ENCODE data around the gene CPNE4.
A peak's percentile ranks its signal among the peaks of the same experiment; 100 is the strongest.

Gene CPNE4

DNA sequence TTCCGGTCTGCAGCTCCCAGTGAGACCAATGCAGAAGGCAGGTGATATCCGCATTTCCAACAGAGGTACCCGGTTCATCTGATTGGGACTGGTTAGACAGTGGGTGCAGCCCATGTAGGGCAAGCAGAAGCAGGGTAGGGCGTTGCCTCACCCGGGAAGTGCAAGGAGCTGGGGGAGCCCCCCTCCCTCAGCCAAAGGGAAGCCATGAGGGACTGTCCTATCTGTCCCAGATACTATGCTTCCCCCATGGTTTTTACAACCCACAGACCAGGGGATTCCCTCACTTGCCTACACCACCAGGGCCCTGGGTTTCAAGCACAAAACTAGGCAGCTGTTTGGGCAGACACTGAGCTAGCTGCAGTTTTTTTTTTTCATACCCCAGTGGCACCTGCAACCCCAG lies 71.8 kb downstream of the CPNE4 start:
- FAIRE-seq = no peak
- TF ChIP-seq POLR2A (IDR thresholded peaks at IDR 0.05; ENCODE audit: low read depth, low read length) = no peak
- DNase-seq (ENCODE audit: insufficient read length, low spot score) = no peak

DNA sequence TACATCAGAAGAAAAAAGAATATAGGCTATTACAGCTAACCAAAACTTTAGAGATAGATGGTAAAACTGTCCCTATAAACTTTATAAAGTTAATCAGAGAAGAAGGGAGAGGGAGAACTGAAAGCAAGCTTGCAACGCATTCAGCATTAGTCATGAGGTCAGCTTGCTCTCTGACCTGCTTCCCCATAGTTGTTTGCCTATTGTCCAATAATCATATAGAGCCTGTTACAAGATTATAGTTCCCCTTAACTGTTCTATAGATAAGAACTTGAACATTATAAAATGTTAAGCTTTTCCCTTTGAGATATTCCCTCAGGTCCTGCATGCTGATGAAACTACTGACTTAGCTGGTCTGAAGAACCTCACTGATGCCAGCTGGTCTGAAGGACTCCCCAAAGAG lies 74.5 kb downstream of the CPNE4 start:
- FAIRE-seq = no peak
- TF ChIP-seq POLR2A (IDR thresholded peaks at IDR 0.05; ENCODE audit: low read depth, low read length) = no peak

DNA sequence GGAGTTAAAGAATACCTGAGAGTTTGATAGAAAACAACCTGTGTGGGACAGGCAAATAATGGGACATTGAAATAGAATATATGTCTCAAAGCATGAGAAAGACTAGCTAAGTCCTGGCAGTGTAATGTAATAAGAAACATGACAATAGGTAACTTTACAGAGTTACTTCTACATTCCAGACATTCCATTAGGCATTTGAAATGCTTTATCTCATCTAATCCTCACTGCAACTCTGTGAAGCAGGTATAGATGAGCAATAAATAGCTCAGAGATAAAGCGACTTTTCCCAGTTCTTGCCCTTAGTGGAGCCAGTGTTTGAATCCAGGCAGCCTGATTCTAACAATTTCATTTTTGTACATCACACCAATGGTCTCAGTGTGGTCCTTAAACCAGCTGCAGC lies 76.8 kb downstream of the CPNE4 start:
- FAIRE-seq (no peak), DNase-seq (ENCODE audit: insufficient read length, low spot score) (no peak)

More for the DNA sequence above, 74.5 kb downstream of the CPNE4 start:
- no peak for DNase-seq (ENCODE audit: insufficient read length, low spot score)

DNA sequence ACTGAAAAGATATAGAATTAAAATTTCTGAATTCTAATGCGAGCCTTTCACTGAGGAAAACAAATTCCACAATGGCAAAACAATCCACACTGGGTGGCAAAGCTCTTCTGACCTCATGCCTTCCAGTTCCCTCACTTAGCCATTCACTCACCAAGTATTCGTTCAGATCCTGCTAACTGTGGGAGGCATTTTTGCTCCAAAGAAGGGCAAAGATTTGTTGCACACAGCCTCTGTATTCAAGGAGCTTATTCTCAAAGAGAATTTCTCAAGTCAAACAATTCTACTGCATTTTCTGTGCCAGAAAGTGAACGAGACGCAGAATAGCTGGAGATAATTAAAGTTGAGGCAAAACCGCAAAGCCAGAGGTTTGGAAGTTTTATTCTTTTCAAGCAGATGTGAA lies 77.3 kb downstream of the CPNE4 start:
- no peak for FAIRE-seq

More for the DNA sequence above, 76.8 kb downstream of the CPNE4 start:
- no peak for TF ChIP-seq POLR2A (IDR thresholded peaks at IDR 0.05; ENCODE audit: low read depth, low read length)

GRCh38 chr3:131948806-131949205 lies 86.0 kb downstream of the CPNE4 start:
- TF ChIP-seq POLR2A (IDR thresholded peaks at IDR 0.05; ENCODE audit: low read depth, low read length) = no peak
- no peak for FAIRE-seq

More for the DNA sequence above, 77.3 kb downstream of the CPNE4 start:
- TF ChIP-seq POLR2A (IDR thresholded peaks at IDR 0.05; ENCODE audit: low read depth, low read length) = no peak
- no peak for DNase-seq (ENCODE audit: insufficient read length, low spot score)

GRCh38 chr3:131944676-131945075 lies 90.1 kb downstream of the CPNE4 start:
- FAIRE-seq (no peak), DNase-seq (ENCODE audit: insufficient read length, low spot score) (no peak)

More at GRCh38 chr3:131948806-131949205, 86.0 kb downstream of the CPNE4 start:
- no peak for DNase-seq (ENCODE audit: insufficient read length, low spot score)

DNA sequence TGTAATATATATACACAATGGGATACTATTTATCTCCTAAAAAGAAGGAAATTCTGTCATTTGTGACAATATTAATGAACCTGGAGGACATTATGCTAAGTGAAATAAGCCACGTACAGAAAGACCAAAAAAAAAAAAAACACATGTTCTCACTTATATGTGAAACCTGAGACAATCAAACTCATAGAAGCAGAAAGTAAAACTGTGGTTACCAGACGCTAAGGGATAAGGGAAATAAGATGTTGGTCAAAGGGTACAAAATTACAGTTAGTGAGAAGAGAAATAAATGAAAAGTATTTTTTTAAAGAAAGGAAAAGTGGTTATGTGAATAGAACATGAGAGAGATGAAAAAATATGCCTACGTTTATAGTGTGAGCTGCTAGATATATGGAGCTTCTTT lies 101.1 kb downstream of the CPNE4 start:
- FAIRE-seq (no peak), DNase-seq (ENCODE audit: insufficient read length, low spot score) (no peak)
- TF ChIP-seq POLR2A (IDR thresholded peaks at IDR 0.05; ENCODE audit: low read depth, low read length) = no peak

More at GRCh38 chr3:131944676-131945075, 90.1 kb downstream of the CPNE4 start:
- no peak for TF ChIP-seq POLR2A (IDR thresholded peaks at IDR 0.05; ENCODE audit: low read depth, low read length)

GRCh38 chr3:131928593-131928992 lies 106.2 kb downstream of the CPNE4 start:
- TF ChIP-seq POLR2A (IDR thresholded peaks at IDR 0.05; ENCODE audit: low read depth, low read length) = no peak
- DNase-seq (ENCODE audit: insufficient read length, low spot score) (no peak), FAIRE-seq (no peak)

DNA sequence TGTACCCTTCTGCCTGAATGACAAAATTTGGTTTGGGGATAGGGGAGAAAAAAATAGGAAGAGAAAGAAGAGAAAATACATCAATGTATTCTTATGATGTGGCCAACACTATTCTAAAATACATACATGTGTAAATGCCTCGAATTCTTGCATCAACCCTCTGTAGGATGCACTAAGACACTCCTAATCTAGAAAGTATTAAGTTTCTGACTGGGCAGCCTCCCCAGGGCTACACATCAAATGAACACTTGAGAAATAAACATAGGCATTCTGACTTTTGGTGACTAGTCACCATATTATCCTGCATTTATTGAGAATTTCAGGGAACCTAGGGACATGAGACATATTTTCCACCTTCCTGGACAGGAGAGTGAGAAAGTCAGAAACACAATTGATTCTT lies 109.2 kb downstream of the CPNE4 start:
- DNase-seq (ENCODE audit: insufficient read length, low spot score) = no peak
- no peak for FAIRE-seq
- TF ChIP-seq POLR2A (IDR thresholded peaks at IDR 0.05; ENCODE audit: low read depth, low read length) = no peak

DNA sequence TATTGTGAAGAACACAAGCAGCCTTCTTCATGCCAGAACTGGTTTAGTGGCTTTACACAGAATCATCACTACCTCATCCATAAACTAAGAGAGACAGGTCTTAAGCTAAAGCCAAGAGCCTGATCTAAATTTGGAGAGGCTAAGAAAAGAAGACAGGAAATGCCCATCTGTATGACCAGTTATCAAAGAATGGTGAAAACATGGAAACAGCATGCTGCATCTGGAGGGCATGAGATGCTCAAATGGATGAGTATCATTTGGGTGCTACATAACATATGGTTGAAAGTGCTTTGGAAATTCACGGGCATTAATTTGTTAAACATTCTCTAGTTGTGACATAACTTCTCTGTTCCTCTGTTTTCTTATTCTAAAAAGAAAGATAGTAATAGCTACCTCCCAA lies 112.5 kb downstream of the CPNE4 start:
- DNase-seq (ENCODE audit: insufficient read length, low spot score) (no peak), FAIRE-seq (no peak)
- TF ChIP-seq POLR2A (IDR thresholded peaks at IDR 0.05; ENCODE audit: low read depth, low read length) = no peak

DNA sequence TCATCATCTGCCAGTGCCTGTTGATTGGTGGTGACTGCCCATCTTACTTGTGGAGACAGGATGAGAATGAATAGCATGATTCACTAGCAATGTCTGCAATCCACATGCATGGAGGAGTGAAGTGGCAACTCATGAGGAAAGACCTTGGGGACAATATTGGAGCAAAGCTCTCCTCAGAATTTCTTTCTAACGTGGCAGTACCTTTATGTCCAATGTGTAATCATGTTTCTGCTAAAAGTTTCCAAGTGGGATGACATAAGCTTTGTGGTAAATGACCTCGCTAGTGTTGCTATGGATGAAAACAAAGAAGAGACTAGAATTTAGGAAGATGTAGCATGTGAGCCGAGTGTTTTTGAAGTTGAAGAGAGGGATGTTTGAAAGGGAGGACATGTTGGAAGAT lies 117.8 kb downstream of the CPNE4 start:
- DNase-seq (ENCODE audit: insufficient read length, low spot score) (no peak), FAIRE-seq (no peak)
- no peak for TF ChIP-seq POLR2A (IDR thresholded peaks at IDR 0.05; ENCODE audit: low read depth, low read length)

DNA sequence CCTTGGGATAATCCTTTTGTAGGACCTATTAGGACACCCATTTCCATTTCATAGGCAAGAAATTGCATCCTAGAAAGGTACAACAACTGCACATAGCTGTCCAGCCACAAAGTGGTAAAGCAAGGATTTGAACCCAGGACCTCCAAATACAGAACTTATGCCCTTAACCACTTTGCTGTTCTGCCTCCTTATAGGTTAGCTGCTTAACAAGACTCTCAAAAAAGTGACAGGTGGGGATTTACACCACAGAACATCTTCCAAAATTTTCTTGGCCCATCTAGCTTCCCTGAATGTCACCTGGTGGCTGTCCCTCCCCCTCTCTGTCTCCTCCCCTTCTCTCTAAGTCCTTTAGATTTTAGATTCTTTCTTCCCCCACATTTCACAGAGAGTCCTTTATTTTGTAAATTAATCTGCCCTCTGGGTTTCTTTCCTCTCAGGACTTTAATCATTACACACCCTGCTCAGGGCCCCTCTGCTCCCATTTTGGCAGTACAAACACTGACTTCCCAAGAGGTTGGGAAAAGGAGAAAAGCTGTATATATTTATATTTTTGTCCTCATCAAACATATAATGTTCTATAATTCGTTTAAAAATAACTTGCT lies 120.6 kb downstream of the CPNE4 start:
- DNase-seq (ENCODE audit: insufficient read length, low spot score) (no peak), FAIRE-seq (no peak)
- no peak for TF ChIP-seq POLR2A (IDR thresholded peaks at IDR 0.05; ENCODE audit: low read depth, low read length)

- no peak for TF ChIP-seq POLR2A (IDR thresholded peaks at IDR 0.05; ENCODE audit: low read depth, low read length)
- DNase-seq (ENCODE audit: insufficient read length, low spot score) (no peak), FAIRE-seq (no peak)
Observed at GRCh38 chr3:131912255-131912654, 122.6 kb downstream of the CPNE4 start.

GRCh38 chr3:131907796-131908195 lies 127.0 kb downstream of the CPNE4 start:
- FAIRE-seq (no peak), DNase-seq (ENCODE audit: insufficient read length, low spot score) (no peak)
- TF ChIP-seq POLR2A (IDR thresholded peaks at IDR 0.05; ENCODE audit: low read depth, low read length) = no peak

DNA sequence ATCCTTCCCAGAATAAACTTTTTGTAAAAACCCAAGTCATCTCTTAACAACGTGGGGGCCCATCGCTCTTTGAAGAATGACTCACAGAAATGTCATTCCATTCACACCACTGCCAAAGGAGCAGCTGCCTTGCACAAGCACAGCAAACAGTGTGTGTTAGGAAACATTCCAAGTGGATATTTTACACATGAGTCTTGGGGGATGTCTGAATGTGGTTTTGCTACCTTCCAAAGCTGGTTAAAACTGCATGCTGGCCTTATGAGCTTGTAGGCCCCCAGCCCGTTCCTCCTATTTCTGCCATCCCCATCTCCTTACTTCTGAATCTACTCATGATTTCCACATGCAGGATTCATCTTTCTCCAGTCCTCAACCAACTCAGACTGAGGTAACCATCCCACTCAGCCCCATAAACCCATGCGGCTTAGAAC lies 130.8 kb downstream of the CPNE4 start:
- no peak for TF ChIP-seq POLR2A (IDR thresholded peaks at IDR 0.05; ENCODE audit: low read depth, low read length)
- peak; percentile 23 for DNase-seq (ENCODE audit: insufficient read length, low spot score)
- peak; percentile 82 for FAIRE-seq

DNA sequence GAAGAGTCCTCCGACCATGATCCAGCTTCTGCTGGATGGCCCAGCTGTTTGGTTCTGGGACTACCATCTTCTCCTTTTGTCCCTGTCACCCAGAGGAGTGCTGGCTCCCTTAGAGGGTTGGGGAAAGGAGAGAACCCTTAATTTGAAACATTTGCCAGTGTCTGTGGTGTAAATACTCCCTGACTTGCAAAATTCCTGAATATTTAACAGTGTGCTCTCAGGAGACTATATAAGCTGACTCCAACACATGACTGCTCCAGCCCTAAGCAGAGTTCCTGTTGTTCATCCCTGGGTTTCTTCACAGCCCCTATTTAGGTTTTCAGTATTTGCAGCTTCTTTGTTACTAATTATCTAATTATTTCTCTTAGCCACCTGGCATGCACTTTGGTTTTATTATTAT lies 133.1 kb downstream of the CPNE4 start:
- DNase-seq (ENCODE audit: insufficient read length, low spot score) (no peak), FAIRE-seq (no peak)
- TF ChIP-seq POLR2A (IDR thresholded peaks at IDR 0.05; ENCODE audit: low read depth, low read length) = no peak

All from H54 (cell line).